A549 (cell line): Measurements from ENCODE around the gene CACNA1I.
"Not testable (repeated sequence)": the region's sequence is repeated elsewhere in the genome, so short reads cannot be mapped to it uniquely, and the experiment has no call there.

Experiments
- CTCF ChIP-seq: fragments of >200 bp; sonication (Bioruptor Twin); formaldehyde crosslinking; IDR thresholded peaks from 3 replicates; pipeline ENCODE4 v1.5.1; 2016
- REST ChIP-seq: fragments of 200-600 bp; sonication (generic); IDR thresholded peaks from 2 replicates; pipeline ENCODE4 v1.6.1; 2016; ENCODE audit warnings: antibody characterized with exemption, mild to moderate bottlenecking, moderate library complexity

GRCh38 chr22:39522091-39522490 lies 48.5 kb upstream of the CACNA1I start:
- TF ChIP-seq CTCF, REST: not testable (repeated sequence)
